PC-9 (cell line): ENCODE results near the gene TCTN2.

Source experiments
- EZH2 ChIP-seq: fragments of 200-600 bp; sonication (generic); IDR thresholded peaks from 2 replicates; pipeline ENCODE4 v1.8.0; 2017; ENCODE audit warnings: antibody characterized with exemption, low read depth
- TF ChIP-seq, protein P1 (sequence below): fragments of 200-600 bp; sonication (generic); conservative IDR thresholded peaks from 2 replicates; pipeline ENCODE4 v1.6.1; 2017; ENCODE audit warnings: mixed run types, antibody characterized with exemption, mild to moderate bottlenecking, moderate library complexity

DNA sequence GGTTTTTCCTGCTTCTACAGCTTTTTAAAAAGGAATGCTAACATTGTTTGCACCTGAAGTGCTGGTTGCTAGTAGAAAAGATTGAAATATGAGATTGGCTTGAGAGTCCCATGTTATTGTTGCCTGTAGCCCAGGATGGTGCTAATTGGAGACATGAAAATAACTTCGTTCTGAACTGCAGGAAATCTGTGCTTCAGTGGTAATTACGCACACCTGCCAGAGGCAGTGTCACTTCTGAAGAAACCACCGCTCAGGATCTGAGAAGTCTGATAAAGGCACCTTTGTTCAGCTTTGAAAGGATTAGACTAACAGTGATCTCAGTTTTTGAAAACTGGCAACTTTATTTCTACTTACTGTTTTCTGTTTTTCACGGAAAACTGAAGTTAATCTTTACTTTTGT lies 25.7 kb downstream of the TCTN2 start:
- TF ChIP-seq, protein P1, sequence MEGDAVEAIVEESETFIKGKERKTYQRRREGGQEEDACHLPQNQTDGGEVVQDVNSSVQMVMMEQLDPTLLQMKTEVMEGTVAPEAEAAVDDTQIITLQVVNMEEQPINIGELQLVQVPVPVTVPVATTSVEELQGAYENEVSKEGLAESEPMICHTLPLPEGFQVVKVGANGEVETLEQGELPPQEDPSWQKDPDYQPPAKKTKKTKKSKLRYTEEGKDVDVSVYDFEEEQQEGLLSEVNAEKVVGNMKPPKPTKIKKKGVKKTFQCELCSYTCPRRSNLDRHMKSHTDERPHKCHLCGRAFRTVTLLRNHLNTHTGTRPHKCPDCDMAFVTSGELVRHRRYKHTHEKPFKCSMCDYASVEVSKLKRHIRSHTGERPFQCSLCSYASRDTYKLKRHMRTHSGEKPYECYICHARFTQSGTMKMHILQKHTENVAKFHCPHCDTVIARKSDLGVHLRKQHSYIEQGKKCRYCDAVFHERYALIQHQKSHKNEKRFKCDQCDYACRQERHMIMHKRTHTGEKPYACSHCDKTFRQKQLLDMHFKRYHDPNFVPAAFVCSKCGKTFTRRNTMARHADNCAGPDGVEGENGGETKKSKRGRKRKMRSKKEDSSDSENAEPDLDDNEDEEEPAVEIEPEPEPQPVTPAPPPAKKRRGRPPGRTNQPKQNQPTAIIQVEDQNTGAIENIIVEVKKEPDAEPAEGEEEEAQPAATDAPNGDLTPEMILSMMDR: no peak
- TF ChIP-seq EZH2: no peak
